HG03159 (cell line): Measurements from ENCODE around the gene TSEN34.
"Not testable (repeated sequence)": the region's sequence is repeated elsewhere in the genome, so short reads cannot be mapped to it uniquely, and the experiment has no call there.

Source experiments
- ATAC-seq: cut with Tn5 transposase; IDR thresholded peaks from one replicate; pipeline ENCODE4 v1.9.1; 2021; ENCODE audit warnings: mild to moderate bottlenecking, moderate library complexity; ENCODE audit not compliant: unreplicated experiment

TSEN34 gene

GRCh38 chr19:54160182-54160811 is 30.8 kb upstream of the TSEN34 start:
- ATAC-seq: no peak

DNA sequence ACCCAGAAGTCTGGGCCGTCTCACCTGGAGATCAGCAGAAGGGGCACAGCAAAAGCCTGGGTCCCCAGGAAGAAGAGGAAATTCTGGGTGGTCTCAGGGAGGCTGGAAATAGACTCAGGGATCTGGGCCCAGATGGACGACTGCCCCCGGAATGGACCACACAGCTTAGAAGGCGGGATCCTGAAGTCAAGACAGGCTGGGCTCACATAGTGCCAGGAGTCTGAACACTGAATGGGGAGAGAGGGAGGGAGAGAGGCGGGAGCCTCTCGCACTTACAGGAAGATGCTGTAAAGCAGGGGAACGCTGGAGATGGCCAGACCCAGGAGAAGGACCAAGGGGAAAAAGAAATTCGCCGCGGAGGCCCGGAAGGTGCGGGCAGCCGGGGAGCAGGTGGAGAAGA is 30.3 kb upstream of the TSEN34 start:
- ATAC-seq: no peak

GRCh38 chr19:54162241-54162805 is 28.8 kb upstream of the TSEN34 start:
- ATAC-seq: peak; percentile 17

DNA sequence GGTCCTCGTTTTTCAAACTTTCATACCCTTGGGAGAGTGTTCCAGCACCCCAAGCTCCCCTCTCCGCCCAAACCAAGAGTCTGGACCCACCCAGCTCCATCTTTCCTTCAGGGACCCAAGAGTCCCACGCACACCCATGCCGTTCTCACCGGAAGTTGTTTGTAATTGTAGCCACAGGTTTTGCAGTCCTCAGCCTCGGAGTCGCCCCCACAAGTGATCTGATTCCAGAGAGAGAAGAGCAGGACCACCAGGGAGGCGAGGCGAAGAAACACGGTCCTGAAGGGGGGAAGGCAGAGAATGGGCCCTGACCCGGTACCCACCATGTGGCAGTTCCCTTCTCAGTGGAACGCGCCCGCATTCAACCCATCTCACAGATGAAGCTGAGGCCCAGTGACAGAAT is 28.2 kb upstream of the TSEN34 start:
- ATAC-seq: no peak

GRCh38 chr19:54164369-54165068 is 26.6 kb upstream of the TSEN34 start:
- ATAC-seq: no peak

- ATAC-seq: no peak
These were observed 25.9 kb upstream of the TSEN34 start for GRCh38 chr19:54165222-54165621.

DNA sequence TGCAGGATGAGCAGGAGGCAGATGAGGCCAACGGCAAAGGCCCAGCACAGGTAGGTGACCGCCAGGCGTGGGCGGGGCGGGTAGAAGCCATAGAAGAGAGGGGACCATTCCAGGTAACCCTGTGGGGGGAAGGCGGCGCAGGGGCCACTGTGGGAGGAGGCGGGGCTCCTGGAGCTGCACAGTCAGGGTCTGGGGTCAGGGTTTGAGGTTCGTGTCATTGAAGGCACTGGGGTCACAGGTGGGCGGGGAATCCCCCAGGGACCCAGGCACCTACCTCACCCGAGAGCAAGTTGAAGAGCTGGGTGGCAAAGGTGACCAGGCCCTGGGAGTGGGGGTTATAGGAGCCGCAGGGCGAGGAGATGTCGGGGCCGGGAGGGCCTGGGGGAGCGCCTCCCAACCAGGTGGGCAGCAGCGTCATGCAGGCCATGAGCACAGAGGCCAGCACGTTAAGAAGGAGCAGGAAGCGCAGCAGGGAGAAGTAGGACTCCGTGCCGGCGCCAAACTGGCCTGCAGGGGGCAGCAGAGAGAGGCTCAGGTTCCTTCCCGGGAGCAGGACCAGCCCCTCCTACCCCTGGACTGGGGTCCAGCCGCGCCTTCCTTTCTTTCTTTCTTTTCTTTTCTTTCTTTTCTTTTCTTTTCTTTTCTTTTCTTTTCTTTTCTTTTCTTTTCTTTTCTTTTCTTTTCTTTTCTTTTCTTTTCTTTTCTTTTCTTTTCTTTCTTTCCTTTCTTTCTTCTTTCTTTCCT is 22.8 kb upstream of the TSEN34 start:
- ATAC-seq: no peak

GRCh38 chr19:54169149-54169740 is 21.9 kb upstream of the TSEN34 start:
- ATAC-seq: no peak

DNA sequence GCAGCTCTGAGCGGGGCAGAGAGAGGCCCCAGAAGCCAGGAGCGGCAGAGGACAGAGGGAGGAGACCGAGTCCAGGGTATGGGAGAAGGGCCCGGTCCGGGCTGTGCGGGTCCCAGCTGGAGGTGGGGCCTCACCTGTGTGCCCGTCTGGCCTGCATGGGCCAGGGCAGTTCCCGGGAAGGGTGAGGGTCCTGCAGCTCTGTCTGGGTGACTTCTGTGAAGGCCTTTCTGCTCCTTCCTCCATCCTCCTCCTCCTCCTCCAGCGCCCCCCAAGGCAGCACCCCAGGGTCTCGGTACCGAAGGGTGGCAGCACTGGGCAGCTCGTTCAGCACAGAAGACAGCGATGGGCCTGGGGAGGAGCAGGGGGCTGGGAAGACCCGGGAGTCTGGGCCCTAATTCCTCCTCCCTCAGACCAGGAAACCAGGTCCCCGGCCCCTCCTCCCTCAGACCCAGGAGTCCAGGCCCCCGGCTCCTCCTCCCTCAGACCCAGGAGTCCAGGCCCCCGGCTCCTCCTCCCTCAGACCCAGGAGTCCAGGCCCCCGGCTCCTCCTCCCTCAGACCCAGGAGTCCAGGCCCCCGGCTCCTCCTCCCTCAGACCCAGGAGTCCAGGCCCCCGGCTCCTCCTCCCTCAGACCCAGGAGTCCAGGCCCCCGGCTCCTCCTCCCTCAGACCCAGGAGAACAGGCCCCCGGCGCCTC is 19.2 kb upstream of the TSEN34 start:
- not testable (repeated sequence) for ATAC-seq

GRCh38 chr19:54172471-54173358 is 18.4 kb upstream of the TSEN34 start, which contains the start of gene TMC4:
Gene TMC4, minus strand, starts transcription at chr19:54173160. Its CDS starts 43 bp downstream, at chr19:54173117.
- no peak for ATAC-seq

GRCh38 chr19:54173359-54173699 is 17.8 kb upstream of the TSEN34 start:
- ATAC-seq: no peak

- no peak for ATAC-seq
These were observed 16.9 kb upstream of the TSEN34 start for GRCh38 chr19:54173951-54174834.

DNA sequence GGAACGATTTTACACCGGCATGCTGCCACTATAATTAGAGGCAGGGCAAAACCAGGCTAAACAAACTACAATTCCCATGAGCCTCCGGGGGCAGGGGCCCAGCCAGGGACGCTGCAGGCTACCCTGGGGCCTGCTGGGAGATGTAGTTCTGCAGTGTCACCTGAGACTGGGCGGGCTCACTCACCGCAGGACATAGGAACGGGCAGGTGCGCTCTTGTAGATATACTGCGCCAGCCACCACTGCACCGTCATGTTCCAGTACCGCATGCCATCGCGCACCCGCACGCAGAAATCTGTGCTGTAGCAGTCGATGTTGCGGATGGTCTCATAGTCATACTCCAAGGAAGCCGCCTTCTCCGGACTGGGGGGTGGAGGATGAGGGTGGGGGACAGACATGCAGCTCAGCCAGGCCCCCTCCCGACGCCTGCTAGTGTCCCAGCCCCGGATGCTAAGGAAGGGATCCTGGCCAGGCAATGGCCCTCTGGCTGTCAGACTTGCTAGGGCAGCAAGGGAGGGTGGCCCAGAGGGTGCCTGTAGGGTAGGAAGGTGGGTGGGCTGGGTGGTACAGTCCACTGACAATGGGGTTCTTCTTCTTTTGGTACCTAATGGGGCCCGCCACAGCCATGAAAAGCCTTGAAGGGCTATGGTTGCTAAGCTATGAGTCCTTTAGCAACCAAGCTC is 12.4 kb upstream of the TSEN34 start:
- ATAC-seq: no peak

DNA sequence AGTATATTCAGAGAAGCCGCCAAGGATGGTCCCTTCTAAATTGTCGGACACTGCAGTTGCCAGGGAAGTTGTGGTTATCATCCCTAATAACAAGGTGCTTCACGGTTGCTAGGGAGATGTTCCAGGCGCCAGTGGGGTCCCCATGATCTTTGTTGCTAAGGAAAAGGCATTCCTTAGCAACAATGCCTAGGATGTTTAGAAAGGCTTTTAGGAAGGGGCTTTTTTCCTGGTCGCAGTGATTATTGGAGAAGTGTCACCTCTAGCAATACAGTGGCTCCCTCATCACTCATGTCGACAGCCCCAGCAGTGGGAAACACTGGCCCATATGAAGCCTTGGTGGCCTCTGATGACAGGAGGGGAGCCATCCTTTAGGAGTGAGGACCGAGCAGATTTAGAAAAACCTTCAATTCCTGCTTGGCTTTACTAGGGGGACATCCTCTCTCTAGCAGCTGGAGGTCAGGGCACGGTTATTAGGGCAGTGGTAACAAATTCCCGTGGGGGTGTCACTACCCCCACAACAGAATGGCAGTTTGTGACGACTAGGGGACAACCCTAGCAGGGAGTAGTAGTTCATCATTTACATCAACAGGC is 11.8 kb upstream of the TSEN34 start:
- no peak for ATAC-seq

GRCh38 chr19:54179921-54180461 is 11.1 kb upstream of the TSEN34 start:
- ATAC-seq: no peak

DNA sequence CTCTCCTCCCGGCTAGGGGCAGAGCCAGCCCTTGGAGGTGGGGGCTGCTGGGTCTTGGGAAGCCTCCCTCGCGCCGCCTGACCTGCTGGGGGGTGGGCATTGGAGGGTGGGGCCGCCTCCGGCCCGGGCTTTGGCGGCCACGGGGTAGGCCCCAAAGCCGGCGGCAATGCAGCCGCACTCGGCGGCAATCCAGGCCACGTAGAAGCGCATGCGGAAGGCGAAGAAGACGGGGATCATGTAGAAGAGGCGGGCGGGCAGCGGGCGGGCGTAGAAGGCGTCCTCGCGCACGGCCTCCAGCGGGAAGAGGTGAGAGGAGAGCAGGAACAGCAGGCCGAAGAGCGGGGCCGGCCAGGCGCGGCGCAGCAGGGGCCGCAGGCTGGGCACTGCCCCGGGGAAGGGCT is 10.4 kb upstream of the TSEN34 start:
- ATAC-seq: no peak

GRCh38 chr19:54181894-54182293 is 9.2 kb upstream of the TSEN34 start:
- ATAC-seq: not testable (repeated sequence)
